ENCODE results near the gene ADCK2.
"Not testable (repeated sequence)": the region's sequence is repeated elsewhere in the genome, so short reads cannot be mapped to it uniquely, and the experiment has no call there.

Gene ADCK2

DNA sequence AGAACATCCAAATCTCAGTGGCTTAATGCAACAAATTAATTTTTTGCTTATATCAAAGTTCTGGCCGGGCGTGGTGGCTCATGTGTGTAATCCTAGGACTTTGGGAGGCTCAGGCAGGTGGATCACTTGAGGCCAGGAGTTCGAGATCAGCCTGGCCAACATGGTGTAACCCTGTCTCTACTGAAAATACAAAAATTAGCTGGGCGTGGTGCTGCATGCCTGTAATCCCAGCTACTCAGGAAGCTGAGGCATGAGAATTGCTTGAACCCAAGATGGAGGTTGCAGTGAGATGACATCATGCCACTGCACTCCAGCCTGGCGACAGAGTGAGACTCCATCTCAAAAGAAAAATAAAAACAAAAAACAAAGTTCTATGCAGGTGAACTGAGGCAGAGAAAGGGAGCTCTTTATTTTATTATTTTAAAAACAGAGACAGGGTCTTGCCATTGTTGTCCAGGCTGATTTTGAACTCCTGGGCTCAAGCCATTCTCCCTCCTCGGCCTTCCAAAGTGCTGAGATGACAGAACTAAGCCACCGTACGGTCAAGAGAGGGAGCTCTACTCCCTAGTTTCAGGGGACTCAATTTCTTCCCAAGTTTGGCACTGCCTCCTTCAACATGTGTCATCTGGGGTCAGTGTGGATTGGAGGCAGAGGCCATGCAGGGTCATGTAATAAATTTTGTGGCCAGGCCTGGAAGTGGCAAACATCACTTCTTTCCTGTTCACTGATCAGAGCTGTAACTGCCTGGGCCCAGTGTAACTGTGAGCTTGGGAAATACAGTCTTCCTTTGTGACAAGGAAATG, 2.4 kb downstream of the ADCK2 start:
- peak; percentile 23 to 32 for DNase-seq

DNA sequence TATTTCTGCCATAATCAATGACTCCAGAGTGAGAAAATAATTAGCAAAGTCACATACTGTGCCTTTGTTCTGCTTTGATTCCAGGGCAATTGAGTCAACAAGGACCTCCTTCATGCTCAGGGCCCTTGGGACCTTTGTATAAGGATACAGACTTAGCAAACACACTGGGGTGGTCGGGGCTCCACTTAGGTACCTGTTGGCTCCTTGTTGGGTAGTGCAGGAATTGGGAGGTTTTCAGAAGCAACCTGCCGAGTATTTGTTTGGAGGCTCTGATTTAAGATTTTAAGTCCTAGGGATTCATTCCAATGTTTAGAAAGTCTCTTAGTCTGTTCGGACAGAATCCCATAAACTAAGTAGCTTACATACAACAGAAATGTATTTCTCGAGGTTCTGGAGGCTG, 3.0 kb downstream of the ADCK2 start:
- no peak for DNase-seq

DNA sequence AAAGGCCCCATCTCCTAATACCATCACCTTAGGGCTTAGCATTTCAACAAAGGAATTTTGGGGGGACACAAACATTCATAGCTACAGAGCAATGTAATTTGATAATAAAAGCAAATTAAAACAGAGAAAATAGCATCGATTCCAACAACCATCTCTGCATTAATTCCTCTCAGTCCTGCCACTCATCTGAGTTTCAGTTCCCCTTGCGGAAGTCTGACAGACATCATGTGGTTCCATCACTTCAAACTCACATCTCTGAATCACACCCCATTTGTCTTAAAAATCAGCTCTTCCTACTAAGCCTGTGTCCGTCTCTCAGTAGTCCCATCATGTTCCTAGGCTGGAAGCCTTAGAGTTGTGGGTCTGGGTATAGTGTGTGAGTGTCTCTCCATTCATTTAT, 3.6 kb downstream of the ADCK2 start:
- DNase-seq, result no peak

DNA sequence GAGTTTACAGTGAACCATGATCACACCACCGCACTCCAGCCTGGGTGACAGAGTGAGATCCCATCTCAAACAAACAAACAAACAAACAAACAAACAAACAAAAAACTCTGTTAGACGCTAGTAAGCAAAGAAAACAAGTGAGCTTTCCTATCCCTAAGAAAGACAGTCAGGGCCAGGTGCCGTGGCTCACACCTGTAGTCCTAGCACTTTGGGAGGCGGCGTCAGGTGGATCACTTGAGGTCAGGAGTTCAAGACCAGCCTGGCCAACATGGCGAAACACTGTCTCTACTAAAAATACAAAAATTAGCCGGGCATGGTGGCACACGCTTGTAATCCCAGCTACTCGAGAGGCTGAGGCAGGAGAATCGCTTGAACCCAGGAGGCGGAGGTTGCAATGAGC, 4.2 kb downstream of the ADCK2 start:
- DNase-seq, result not testable (repeated sequence)

DNA sequence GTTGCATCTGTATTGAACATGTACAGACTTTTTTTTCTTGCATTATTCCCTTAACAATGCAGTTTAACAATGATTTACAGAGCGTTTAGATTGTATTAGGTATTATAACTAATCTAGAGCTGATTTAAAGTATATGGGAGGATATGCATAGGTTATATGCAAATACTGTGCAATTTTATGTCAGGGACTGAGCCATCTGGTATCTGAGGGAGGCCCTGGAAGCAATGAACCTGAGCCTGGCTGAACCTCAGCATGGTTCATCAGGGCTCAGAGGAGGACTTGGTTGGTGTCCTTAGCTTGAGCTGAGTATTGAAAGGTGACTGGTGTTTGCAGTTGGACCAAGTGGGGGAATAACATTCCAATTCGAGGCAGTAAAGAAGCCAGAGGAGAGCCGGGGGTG, 4.8 kb downstream of the ADCK2 start:
- DNase-seq, result no peak

DNA sequence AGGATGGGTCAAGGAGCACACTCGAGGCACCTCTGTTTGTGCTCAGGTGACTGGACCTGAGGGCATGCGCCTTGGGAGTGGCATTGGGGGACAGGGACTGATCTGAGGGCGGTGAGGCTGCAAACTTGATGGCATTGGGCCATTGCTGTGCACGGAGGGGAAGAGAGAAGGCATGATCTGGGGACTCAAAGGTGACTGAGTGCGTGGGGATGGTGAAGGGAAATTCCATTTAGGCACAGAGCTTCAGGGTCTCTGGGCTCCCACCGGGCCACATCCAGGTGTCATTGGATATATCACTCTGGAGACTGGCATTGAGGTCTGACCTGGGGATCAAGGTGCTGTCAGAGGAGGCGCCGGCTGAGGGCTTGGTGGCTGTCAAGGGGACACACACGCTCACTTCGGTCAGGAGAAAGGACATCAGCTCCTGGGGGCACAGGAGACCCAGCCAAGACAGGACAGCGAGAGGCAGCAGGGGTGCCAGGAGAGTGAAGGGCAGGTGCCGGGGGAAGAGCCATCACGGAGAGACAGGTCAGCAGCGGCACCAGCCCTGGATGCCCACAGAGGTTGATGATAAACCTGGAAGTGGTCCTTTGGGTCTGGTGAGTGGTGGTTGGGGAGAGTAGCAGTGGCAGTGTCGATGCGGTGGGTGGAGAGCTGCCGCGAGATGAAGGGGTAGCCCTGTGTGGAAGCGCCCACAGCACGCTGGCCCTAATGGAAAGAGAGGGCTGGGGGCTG, 5.5 kb downstream of the ADCK2 start:
- no peak for DNase-seq

DNA sequence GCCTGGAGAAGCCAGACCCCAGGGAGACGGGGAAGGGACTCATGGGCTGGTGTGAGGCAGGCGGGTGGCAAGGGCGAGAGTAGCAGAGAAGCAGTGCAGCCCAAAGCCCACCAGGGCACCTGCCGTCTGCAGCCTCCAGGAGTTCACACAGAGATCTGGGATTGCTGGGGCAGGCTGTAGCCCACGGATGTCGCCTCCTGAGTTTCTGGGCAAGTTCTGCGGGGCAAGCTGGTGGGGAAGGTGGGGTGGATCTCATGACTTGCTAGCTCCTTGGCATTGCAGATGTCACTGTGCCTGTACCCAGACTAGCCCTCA, 6.0 kb downstream of the ADCK2 start:
- DNase-seq, result no peak

DNA sequence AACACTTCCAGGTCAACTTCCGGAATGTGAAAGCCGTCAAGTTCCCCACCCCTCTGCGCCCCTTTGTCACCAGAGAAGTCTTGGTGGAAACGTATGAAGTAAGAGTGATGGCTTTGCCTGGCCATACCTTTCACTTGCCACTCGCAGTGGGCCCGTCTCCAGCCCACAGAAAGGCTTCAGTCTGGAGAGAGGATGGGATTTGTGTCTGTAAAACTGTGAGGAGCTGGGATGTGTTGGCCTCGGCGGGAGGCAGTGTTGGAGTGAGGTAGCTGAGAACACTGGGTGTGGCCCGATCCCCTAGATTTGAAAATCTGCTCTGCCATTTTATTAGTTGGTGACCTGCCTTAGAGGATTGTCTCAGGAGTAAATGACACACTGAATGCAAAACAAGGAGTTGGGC, 6.4 kb downstream of the ADCK2 start:
- DNase-seq, result no peak

DNA sequence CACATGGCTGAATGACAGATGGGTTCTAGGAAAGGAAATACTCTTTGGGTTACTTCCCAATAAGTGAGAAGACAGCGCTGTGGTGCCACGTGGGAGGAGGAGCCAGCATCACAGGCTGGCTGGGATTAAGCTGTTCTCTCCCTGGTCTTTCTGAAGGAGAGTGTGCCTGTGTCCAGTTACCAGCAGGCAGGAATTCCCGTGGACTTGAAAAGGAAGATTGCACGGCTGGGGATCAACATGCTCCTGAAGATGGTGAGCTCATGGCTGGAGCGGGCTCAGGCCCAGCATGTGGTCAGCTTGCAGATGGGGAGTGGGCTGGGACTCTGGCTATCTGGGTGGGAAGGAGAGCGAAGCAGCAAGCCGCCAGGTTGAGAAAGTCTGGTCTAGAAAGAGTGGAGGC, 8.1 kb downstream of the ADCK2 start:
- DNase-seq, result no peak

DNA sequence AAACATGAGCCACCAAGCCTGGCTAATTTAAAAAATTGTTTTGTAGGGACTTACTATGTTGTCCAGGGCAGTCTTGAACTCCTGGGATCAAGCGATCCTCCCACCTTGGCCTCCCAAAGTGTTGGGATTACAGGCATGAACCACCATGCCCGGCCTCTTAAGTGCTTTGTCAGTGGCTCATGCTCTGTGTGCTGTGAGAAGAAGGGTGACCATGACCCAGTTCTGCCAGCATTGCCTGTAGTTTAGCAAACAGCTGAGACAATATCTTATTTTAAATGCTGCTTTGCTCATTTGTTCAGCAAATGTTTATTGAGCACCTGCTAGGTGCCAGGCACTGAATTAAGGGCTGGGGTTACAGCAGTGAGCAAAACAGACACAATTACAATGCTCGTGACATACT, 9.0 kb downstream of the ADCK2 start:
- DNase-seq, result no peak

DNA sequence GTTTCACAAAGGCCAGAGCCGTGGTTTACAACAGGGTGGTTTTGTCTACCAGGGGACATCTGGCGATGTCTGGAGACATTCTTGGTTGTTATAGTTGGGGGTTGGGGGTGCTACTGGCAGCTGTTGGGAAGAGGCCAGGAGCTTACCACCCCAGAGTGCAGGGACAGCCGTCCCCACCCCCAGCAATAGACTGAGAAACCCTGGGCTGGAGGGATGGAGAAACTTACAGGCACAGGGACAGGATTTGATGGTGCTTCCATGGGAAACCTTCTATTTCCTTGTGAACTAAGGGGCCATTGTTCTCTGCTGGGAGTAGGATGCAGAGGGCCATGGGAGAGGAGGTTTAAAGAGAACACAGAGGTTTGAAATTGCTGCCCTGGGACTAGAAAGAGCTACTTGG, 10.9 kb downstream of the ADCK2 start:
- DNase-seq, result no peak

DNA sequence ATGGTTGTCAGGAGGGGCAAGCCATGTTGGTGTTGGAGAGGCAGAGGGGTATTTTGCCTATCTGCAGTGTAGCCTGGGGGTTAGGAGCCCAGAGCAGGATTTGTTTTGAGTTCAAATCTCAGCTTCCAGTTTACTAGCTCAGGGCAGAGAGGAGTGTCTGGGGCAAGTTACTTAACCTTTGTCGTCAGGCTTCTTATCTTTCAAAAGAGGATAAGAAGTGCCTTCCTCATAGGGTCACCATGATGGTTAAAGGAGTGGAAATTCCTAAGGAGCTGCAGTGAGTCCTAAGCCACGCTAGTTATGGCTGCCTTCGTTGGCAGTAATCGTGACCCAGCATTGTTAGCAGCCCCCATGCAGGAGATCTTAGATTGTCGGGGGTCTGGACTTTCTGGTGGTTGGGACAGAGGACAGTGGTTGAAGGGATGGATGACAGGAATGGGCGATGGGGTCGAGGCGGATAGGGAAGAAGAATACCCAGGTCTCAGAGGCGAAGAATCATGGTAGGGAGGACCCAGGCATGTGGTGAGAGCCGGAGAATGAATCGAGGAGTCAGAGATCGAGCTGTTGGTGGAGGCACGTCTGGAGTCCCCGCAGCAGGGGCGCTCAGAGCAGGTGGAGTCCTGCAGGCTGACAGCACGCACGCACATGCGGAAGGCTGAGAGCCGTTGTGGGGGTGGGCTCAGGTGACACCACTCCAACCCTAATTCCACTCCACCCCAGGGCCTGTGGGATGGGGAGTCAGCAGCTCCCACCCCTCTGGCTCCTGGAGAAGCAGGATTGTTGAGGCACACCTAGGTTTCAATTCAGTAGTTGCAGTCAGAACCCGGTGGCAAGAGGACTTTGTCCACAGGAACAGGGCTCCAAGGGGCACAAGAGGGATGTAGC, 11.6 kb downstream of the ADCK2 start:
- DNase-seq, result no peak

DNA sequence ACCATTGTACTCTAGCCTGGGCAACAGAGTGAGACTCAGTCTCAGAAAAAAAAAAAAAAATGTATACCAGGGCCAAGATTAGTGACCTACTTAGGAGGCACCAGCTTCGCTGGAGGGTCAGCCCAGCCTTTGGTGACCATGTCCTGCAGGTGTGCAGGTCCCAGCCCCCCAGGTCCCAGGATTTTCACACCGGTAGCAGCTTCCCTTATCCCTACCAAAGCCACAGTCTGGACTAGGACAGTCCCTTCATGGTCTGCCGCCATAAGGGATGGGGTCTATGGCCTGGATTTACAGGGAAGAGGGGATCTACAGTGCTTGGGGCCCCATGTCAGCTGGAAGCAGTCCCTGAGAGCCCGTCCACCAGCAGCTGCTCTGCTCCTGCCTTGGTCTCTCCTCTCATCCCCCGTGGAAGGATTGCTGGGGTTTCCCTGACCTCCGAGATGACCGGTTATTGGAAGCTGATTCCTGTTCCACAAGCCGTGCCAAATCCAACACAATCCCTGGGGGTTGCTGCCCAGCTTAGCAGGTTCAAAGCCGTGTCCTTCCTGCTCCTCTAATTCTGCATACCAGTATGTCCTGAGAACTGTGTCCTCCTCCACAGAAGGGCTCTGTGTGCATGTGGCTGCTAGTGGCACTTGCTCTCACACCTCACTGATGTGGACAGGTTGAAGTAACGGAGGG, 12.8 kb downstream of the ADCK2 start:
- no peak for DNase-seq

DNA sequence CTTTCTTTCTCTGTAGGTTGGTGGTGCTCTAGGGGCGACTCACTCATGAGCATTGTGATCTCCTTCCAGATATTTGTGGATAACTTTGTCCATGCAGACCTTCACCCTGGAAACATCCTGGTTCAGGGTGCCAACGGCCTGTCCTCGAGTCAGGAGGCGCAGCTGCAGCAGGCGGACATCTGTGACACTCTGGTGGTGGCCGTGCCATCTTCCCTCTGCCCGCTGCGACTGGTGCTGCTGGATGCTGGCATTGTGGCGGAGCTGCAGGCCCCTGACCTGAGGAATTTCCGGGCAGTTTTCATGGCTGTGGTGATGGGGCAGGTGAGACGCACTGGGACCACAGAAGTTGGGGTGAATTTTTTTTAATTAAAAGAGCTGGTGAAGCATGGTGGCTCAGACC, 14.2 kb downstream of the ADCK2 start:
- DNase-seq, result no peak

DNA sequence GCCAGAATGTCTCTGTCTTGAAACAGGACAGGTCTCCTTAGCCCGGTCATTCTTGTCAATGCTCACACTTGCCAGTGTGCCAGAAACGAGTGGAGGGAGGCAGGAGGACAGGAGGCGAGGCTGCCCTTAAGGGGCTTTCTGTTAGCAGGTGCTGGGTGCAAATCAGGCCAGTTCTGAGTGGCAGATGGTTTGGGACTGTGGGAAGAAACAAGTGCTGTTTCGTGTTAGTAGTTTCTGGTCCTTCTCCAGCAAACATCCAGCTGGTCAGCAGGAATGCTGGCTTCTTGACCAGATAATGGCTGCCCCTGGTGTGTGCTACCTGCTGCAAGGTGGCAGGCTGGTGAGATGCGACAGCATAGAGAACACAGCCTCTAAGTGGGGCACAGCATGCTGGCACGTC, 15.6 kb downstream of the ADCK2 start:
- DNase-seq, result no peak

DNA sequence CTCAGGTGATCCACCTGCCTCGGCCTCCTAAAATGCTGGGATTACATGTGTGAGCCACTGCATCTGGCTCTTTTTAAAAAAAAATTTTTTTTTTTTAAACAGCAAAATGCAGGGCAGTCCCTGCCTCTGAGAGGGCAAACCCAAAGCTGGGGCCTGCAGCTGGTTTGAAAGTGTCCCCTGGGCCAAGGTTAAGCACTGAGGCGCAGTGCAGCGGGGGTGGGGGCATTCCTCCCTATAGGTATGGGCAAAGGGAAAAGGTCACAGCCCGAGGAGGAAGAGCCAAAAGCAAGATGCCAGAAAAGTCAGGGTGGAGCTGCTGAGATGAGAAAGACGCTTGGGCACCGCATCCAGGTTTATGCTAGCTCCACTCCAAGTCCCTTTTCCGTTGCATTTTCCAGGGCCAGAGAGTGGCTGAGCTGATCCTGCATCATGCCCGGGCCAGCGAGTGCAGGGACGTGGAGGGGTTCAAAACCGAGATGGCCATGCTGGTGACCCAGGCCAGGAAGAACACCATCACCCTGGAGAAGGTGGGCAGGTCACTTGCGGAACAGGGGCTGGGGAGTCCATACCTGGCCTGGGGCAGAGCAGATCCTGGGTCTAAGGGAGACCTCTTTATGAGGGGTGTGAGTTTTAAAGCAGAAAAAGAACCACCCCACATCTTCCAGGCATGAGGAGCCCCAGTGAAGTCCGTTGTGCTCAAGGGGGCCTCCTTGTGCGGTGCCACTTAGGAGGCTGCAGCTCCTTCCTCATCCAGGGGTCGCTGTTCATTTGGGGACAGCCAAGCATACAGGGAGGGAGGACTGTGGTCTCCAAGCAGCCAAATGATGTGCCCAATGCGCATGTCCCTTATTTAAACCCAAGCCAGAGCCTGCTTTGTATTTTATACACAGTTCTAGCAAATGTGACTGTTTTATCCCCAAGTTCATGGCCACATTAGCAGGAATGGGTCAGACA, 16.7 kb downstream of the ADCK2 start:
- no peak for DNase-seq

DNA sequence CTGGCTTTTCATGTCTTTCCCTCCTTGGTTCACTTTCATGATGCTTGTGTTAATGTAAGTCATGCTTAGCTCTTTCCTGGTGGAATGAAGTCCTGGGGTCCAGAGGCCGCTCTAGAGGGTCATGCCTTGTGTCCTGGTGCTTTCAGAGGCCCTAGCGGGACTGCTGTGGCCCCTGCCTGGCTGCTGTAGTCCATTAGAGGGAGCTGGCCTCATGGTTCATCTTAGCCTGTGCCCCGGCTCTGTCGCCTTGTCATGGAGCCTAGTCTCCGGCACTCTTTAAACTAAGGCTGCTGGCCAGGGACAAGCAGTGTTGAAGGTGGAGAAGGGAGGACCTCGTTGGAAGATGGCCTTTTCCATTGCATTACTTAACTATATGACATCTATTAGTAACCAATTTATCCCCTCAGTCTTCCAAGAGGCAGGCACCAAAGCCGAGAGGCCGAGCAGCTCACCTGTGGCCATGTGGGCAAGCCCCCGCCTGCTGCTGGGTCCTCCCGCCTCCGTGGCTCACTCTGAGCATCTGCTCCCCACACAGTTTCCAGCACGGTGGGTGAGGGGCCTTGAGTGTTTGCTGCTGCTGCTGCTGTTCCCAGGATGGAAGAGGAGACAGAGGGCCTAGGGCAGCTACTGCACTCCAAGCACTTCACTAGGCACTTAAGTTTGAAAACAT, 18.8 kb downstream of the ADCK2 start:
- DNase-seq, result no peak

DNA sequence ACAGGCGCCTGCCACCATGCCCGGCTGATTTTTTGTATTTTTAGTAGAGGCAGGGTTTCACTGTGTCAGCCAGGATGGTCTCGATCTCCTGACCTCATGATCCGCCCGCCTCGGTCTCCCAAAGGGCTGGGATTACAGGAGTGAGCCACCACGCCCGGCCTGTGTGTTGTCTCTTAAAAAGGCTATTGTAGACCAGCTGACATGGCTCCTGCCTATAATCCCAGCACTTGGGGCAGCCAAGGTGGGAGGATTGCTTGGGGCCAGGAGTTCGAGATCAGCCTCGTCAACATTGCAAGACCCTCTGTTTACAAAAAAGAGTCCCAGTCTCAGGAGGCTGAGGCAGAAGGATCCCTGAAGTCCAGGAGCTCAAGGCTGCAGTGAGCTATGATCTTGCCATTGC, 21.1 kb downstream of the ADCK2 start:
- not testable (repeated sequence) for DNase-seq

DNA sequence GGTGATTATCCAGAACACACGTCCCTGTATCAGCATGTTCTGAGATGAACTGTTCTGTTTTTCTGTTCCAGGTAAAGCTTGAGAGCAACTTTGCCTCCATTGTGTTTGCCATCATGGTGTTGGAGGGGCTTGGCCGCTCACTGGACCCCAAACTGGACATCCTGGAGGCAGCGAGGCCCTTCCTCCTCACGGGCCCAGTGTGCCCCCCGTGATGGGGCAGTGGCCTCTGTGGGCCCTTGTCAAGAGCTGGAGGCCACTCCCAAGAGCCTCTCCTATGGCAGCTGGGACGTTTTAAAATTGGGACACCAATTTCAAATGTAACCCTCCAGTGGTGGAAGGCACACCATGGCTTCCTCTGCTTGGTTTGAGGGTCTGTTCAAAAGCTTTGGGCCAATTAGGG, 21.8 kb downstream of the ADCK2 start:
- no peak for DNase-seq

DNA sequence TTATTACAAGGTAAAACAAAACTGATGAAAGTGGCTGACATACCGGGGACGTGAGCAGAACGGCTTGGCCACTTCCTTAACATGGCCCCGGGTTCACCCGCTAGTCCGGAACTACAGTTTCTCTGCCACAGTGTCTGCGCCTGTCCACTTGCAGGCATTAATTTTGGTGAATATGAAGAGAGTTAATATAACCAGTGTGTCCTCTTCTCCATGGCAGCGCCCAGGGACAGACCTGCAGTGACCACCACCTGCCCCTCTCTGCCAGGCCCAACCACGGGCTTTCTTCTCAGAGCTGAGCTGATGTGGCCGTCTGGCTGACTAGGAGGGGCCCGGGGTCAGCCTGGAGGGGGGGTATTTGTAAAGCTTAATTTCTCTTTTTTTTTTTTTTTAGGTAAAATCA, 22.6 kb downstream of the ADCK2 start:
- no peak for DNase-seq

DNA sequence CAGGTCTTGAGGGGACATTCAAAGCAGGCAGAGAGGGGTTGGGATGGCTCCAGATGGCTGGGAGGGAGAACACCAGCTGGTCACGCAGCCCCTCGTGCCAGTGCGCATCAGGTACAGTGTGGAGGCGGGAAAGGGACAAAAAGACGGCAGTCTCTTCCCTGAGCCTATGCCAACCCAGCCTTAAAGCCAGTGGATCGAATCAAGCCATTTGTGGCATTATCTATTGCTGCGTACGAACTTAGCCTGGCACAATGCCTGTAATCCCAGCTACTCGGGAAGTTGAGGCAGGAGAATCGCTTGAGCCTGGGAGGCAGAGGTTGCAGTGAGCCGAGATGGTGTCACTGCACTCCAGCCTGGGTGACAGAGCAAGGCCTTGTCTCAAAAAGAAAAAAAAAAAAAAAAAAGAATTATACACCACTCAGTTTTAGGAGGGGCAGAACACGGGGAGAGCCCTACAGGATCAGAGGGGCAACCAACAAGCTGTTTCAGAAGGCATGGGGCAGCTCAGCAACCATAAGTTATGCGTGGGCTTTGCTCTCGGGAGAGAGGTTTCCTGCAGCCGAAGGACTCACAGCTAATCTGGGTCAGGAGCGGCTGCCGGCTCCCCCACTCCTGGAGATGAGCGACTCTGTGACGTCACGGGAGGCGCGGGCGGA, 23.4 kb downstream of the ADCK2 start:
- DNase-seq, result peak in 1 of 2 experiments; percentile 69

All from SW 1271 (cell line).